ENCODE results near the gene HCFC1R1.

DNA sequence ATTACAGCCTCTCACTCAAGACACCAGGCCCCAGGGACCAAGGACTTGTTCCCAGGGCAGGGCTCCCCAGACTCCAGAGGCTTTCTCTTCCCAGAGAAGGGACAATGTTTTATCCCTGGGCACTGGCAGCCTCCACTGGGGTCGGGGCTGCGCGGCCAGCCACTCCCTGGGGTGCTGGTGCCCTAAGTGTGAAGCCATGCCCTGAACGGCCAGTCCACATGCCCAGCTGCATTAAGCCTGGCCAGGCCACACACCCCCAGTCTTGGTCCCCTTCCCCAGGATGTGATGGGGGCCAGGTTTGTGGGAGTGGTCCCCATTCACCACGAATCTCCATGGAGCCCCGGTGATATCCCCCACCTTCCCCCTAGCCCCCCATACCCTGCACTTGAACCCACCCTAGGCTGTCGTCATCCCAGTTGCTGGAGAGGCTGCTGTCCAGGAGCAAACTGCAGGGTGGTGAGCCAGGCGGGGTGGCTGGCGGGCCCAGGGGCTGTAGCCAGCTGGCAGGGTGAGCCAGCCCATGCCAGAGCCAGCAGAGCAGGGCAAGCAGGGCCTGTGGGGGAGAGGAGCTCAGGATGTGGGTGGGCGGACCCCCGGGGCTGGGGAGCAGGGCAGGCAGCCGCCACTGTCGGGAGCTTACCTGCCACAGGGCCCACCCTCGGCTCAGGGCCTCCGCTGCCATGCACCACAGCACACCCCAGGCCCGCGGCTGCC lies 50.0 kb downstream of the HCFC1R1 start:
- TF ChIP-seq POLR2A (IDR thresholded peaks at IDR 0.05; ENCODE audit: extremely low read depth, insufficient read length) = no peak
- no peak for TF ChIP-seq CTCF (IDR thresholded peaks at IDR 0.05; ENCODE audit: low read depth, low read length)
- no peak for TF ChIP-seq MYC (IDR thresholded peaks at IDR 0.05; ENCODE audit: low read depth, low read length)

All from NB4 (cell line).